Liver (tissue), 9 donors: Measurements from ENCODE around the gene ZG16B. TPM values are rescaled to one million over a fixed set of nuclear protein-coding genes. Genes with fewer than 3 reads are reported as not detected.

Source experiments
- DNase-seq: peaks from one replicate; pipeline ENCODE4 v3.0.0-alpha.2; 2017; ENCODE audit warnings: low spot score
- H3K27ac ChIP-seq, 2 donors: one replicate each; pipeline ENCODE4 v1.7.0; 2013; ENCODE audit warnings: inconsistent platforms in 2 of 2, low read length in 2 of 2, control low read depth in 1 of 2, low read depth in 1 of 2, mild to moderate bottlenecking in 1 of 2
- H3K27me3 ChIP-seq, 4 donors: one replicate each; pipeline versions ENCODE4 v1.6.1 to v1.7.0; 2013; ENCODE audit warnings: low read length in 3 of 4, inconsistent platforms in 1 of 4, mild to moderate bottlenecking in 1 of 4, moderate library complexity in 1 of 4; ENCODE audit not compliant: control insufficient read depth in 4 of 4, insufficient read depth in 4 of 4
- H3K36me3 ChIP-seq, 4 donors: one replicate each; pipeline versions ENCODE4 v1.6.1 to v1.7.0; 2013; ENCODE audit warnings: low read length in 3 of 4, mild to moderate bottlenecking in 3 of 4, low read depth in 1 of 4, moderate library complexity in 1 of 4; ENCODE audit not compliant: control insufficient read depth in 4 of 4, insufficient read depth in 3 of 4
- H3K4me1 ChIP-seq, 4 donors: one replicate each; pipeline versions ENCODE4 v1.6.1 to v1.7.0; 2013; ENCODE audit warnings: low read length in 3 of 4, mild to moderate bottlenecking in 3 of 4, moderate library complexity in 1 of 4; ENCODE audit not compliant: control insufficient read depth in 4 of 4, insufficient read depth in 4 of 4
- H3K4me3 ChIP-seq, 3 donors: one replicate each; pipeline versions ENCODE4 v1.6.1 to v1.7.0; 2013; ENCODE audit warnings: low read length in 3 of 3, control low read depth in 1 of 3, low read depth in 1 of 3, mild to moderate bottlenecking in 1 of 3
- H3K9ac ChIP-seq, 2 donors: one replicate each; pipeline ENCODE4 v1.7.0; 2013; ENCODE audit warnings: low read length in 2 of 2, mild to moderate bottlenecking in 2 of 2, moderate library complexity in 2 of 2, control low read depth in 1 of 2, low read depth in 1 of 2
- H3K9me3 ChIP-seq, 4 donors: one replicate each; pipeline versions ENCODE4 v1.6.1 to v1.7.0; 2013; ENCODE audit warnings: low read length in 3 of 4; ENCODE audit not compliant: control insufficient read depth in 4 of 4
- ATF3 ChIP-seq: IDR thresholded peaks from 2 replicates; pipeline ENCODE4 v1.6.1; 2016; ENCODE audit warnings: antibody characterized with exemption
- CTCF ChIP-seq: fragments of 150-350 bp; IDR thresholded peaks from 2 replicates; pipeline ENCODE4 v1.5.1; 2017; ENCODE audit warnings: improper control_type of control experiment, low read depth, low read length; ENCODE audit not compliant: missing input control
- EGR1 ChIP-seq, 2 donors: IDR thresholded peaks; 2 replicates each; pipeline ENCODE4 v1.6.1; 2016 to 2018; ENCODE audit warnings: antibody characterized with exemption in 2 of 2, low read depth in 2 of 2
- FOXA1 ChIP-seq: IDR thresholded peaks from 2 replicates; pipeline ENCODE4 v1.6.1; 2016; ENCODE audit warnings: antibody characterized with exemption
- FOXA2 ChIP-seq: IDR thresholded peaks from 2 replicates; pipeline ENCODE4 v1.6.1; 2016; ENCODE audit warnings: antibody characterized with exemption
- GABPA ChIP-seq, 2 donors: IDR thresholded peaks in 1 of 2; conservative IDR thresholded peaks in 1 of 2; 2 replicates each; pipeline ENCODE4 v1.6.1; 2016; ENCODE audit warnings: antibody characterized with exemption in 2 of 2, mild to moderate bottlenecking in 1 of 2, moderate library complexity in 1 of 2
- HNF4G ChIP-seq: IDR thresholded peaks from 2 replicates; pipeline ENCODE4 v1.6.1; 2016; ENCODE audit warnings: antibody characterized with exemption
- JUND ChIP-seq, 2 donors: IDR thresholded peaks; 2 replicates each; pipeline ENCODE4 v1.6.1; 2016; ENCODE audit warnings: antibody characterized with exemption in 2 of 2
- MAX ChIP-seq: IDR thresholded peaks from 2 replicates; pipeline ENCODE4 v1.6.1; 2016; ENCODE audit warnings: antibody characterized with exemption
- RAD21 ChIP-seq, 2 donors: IDR thresholded peaks; 2 replicates each; pipeline ENCODE4 v1.6.1; 2016; ENCODE audit warnings: antibody characterized with exemption in 2 of 2, mild to moderate bottlenecking in 2 of 2
- REST ChIP-seq: IDR thresholded peaks from 2 replicates; pipeline ENCODE4 v1.6.1; 2016; ENCODE audit warnings: antibody characterized with exemption, mild to moderate bottlenecking
- RXRA ChIP-seq, 2 donors: IDR thresholded peaks; 2 replicates each; pipeline ENCODE4 v1.6.1; 2017 to 2018; ENCODE audit warnings: antibody characterized with exemption in 2 of 2, mild to moderate bottlenecking in 1 of 2
- SP1 ChIP-seq: IDR thresholded peaks from 2 replicates; pipeline ENCODE4 v1.6.1; 2018; ENCODE audit warnings: antibody characterized with exemption, mild to moderate bottlenecking
- YY1 ChIP-seq: IDR thresholded peaks from 2 replicates; pipeline ENCODE4 v1.6.1; 2016; ENCODE audit warnings: antibody characterized with exemption, mild to moderate bottlenecking
- ZBTB33 ChIP-seq: IDR thresholded peaks from 2 replicates; pipeline ENCODE4 v1.6.1; 2016; ENCODE audit warnings: antibody characterized with exemption
- WGBS: extraction: QIAGEN DNeasy Blood & Tissue Kit; methylation state at CpG from one replicate; pipeline ENCODE4 v1.1.7; 2013; 5-methylcytosine and 5-hydroxymethylcytosine counted together
- polyA plus RNA-seq, 2 donors: library from polyadenylated mRNA; stranded (reverse) in 1 of 2; unstranded in 1 of 2; fragments of 200-250 nt in 1 of 2; fragments of >200 nt in 1 of 2; fragmentation: Nextera tagmentation in 1 of 2; extraction: Ambion mirVana in 1 of 2; gene quantifications; one replicate each; pipeline versions ENCODE4 v1.2.1 to v1.2.3, GENCODE V29; 2013 to 2015
- total RNA-seq, 2 donors: library from RNA; depleted of rRNA; stranded (reverse); fragments of >200 nt; gene quantifications; one replicate each; pipeline ENCODE4 v1.2.3, GENCODE V29; 2014
- donor health status: healthy.
- donor health status: healthy.
- donor health status: healthy.
- donor health status: healthy.
- donor health status: healthy.

ZG16B gene
- total and polyA plus RNA-seq, 4 donors, result 0.24 to 0.79 (median 0.43) TPM

- H3K27ac ChIP-seq, result no peak overlapping the region
- no peaks in the 10 kb centered on the region for H3K9me3 ChIP-seq
- WGBS, result 66% methylated on average over 7 of the region's 7 CpGs
- DNase-seq, result no peak
- H3K4me1 ChIP-seq, result no peaks in the 10 kb centered on the region
- no peak overlapping the region for H3K9ac ChIP-seq
- peaks cover 0 to 2% (median 0%) of the 10 kb centered on the region in 4 donors for H3K27me3 ChIP-seq
- H3K36me3 ChIP-seq, result no peaks in the 10 kb centered on the region
- H3K4me3 ChIP-seq, result no peak overlapping the region
- TF ChIP-seq RXRA (IDR thresholded peaks at IDR 0.05) (no peak), MAX (no peak), ATF3 (no peak), CTCF (no peak), RAD21 (IDR thresholded peaks at IDR 0.05) (no peak), SP1 (no peak), FOXA2 (no peak), JUND (IDR thresholded peaks at IDR 0.05) (no peak), REST (no peak), HNF4G (no peak), YY1 (no peak), FOXA1 (no peak), GABPA (IDR thresholded peaks at IDR 0.05 in 1 of 2, conservative IDR thresholded peaks at IDR 0.05 in 1 of 2) (no peak)
These were observed 3.7 kb downstream of the ZG16B start for GRCh38 chr16:2833776-2834175.

- Histone ChIP-seq H3K27ac (no peak overlapping the region), H3K4me3 (no peak overlapping the region), H3K9ac (no peak overlapping the region), H3K4me1 (no peaks in the 10 kb centered on the region), H3K9me3 (no peaks in the 10 kb centered on the region), H3K36me3 (no peaks in the 10 kb centered on the region), H3K27me3 (peaks cover 0 to 2% (median 0%) of the 10 kb centered on the region in 4 donors)
- no peak for TF ChIP-seq EGR1 (IDR thresholded peaks at IDR 0.05; ENCODE audit: low read depth in 2 of 2)
- TF ChIP-seq RXRA (IDR thresholded peaks at IDR 0.05), result no peak
- no peak for TF ChIP-seq REST
- TF ChIP-seq JUND (IDR thresholded peaks at IDR 0.05), result no peak
- TF ChIP-seq CTCF, result no peak
- TF ChIP-seq ZBTB33, result no peak
- no peak for TF ChIP-seq FOXA1
- 75% methylated on average over 3 of the region's 3 CpGs for WGBS
- no peak for DNase-seq
These were observed 4.9 kb downstream of the ZG16B start for GRCh38 chr16:2834968-2835367.
